Measurements from ENCODE around the gene MSANTD1. TPM values are rescaled to one million over a fixed set of nuclear protein-coding genes. Genes with fewer than 3 reads are reported as not detected.

Gene MSANTD1
- total RNA-seq, 3 donors from 2014 or later (not counting 1 experiment from before 2014, with no cell fraction given), result 0.54 to 2.2 (median 1.8) TPM

- H3K36me3 ChIP-seq (ENCODE audit: control insufficient read depth, insufficient read depth, low read length), result no peaks in the 10 kb centered on the region
- H3K4me1 ChIP-seq (ENCODE audit: control insufficient read depth, insufficient read depth, low read length), result peaks cover 23% of the 10 kb centered on the region
- Mint-ChIP-seq H3K36me3 (no peaks in the 10 kb centered on the region), H3K4me1 (peaks cover 21 to 28% of the 10 kb centered on the region in 2 donors), H3K27me3 (ENCODE audit: low read depth in 2 of 2) (peaks cover 14% of the 10 kb centered on the region in 2 donors), H3K9me3 (no peaks in the 10 kb centered on the region), H3K4me3 (peak overlapping the region; percentile 91), H3K27ac (peak overlapping the region; percentile 31 to 77)
- TF ChIP-seq CTCF (IDR thresholded peaks at IDR 0.05), result no peak
- DNase-seq (no peak), ATAC-seq (no peak)
- H3K27ac ChIP-seq (ENCODE audit: low read length), result no peak overlapping the region
- H3K27me3 ChIP-seq (ENCODE audit: control insufficient read depth, insufficient read depth, low read length), result peaks cover 13% of the 10 kb centered on the region
- intact Hi-C loops (cut with micrococcal nuclease), result no loop called here
- peak overlapping the region; percentile 82 for H3K4me3 ChIP-seq (ENCODE audit: low read length)
- WGBS (ENCODE audit: insufficient coverage), result 68% methylated on average over 24 of the region's 24 CpGs
- H3K9me3 ChIP-seq (ENCODE audit: control insufficient read depth, insufficient read depth, low read length), result no peaks in the 10 kb centered on the region
Measured at GRCh38 chr4:3291411-3291968, 42.5 kb downstream of the MSANTD1 start.

- Histone ChIP-seq H3K27ac (ENCODE audit: low read length) (peak overlapping the region; percentile 7), H3K27me3 (ENCODE audit: control insufficient read depth, insufficient read depth, low read length) (peaks cover 12% of the 10 kb centered on the region), H3K4me1 (ENCODE audit: control insufficient read depth, insufficient read depth, low read length) (peaks cover 19% of the 10 kb centered on the region), H3K9me3 (ENCODE audit: control insufficient read depth, insufficient read depth, low read length) (no peaks in the 10 kb centered on the region), H3K4me3 (ENCODE audit: low read length) (peak overlapping the region; percentile 82), H3K36me3 (ENCODE audit: control insufficient read depth, insufficient read depth, low read length) (no peaks in the 10 kb centered on the region)
- H3K36me3 Mint-ChIP-seq, result no peaks in the 10 kb centered on the region
- H3K4me1 Mint-ChIP-seq, result peaks cover 21 to 28% of the 10 kb centered on the region in 2 donors
- TF ChIP-seq CTCF (IDR thresholded peaks at IDR 0.05), result no peak
- peaks cover 8 to 10% of the 10 kb centered on the region in 2 donors for H3K27me3 Mint-ChIP-seq (ENCODE audit: low read depth in 2 of 2)
- intact Hi-C loops (cut with micrococcal nuclease), result no loop called here
- H3K9me3 Mint-ChIP-seq, result no peaks in the 10 kb centered on the region
- peak overlapping the region; percentile 91 for H3K4me3 Mint-ChIP-seq
- ATAC-seq (peak; percentile 34 to 52 (median 42)), DNase-seq (peak; percentile 43 to 50)
- peak overlapping the region; percentile 31 to 77 for H3K27ac Mint-ChIP-seq
- under 1% methylated on average over 60 of the region's 60 CpGs for WGBS (ENCODE audit: insufficient coverage)
Measured at GRCh38 chr4:3291969-3292570, 43.1 kb downstream of the MSANTD1 start.

GRCh38 chr4:3292571-3293400 lies 43.8 kb downstream of the MSANTD1 start, which contains the start of gene RGS12:
RGS12 (plus strand) TSS chr4:3293021; CDS start chr4:3316171, 23,150 bp downstream.
- H3K27me3 Mint-ChIP-seq (ENCODE audit: low read depth in 2 of 2), result peaks cover 6 to 13% of the 10 kb centered on the region in 2 donors
- no peak for TF ChIP-seq CTCF (IDR thresholded peaks at IDR 0.05)
- intact Hi-C loops (cut with micrococcal nuclease), result no loop called here

More at GRCh38 chr4:3292571-3293400, 43.8 kb downstream of the MSANTD1 start, which contains the start of gene RGS12:
- H3K27me3 ChIP-seq (ENCODE audit: control insufficient read depth, insufficient read depth, low read length), result peaks cover 9% of the 10 kb centered on the region
- H3K9me3 ChIP-seq (ENCODE audit: control insufficient read depth, insufficient read depth, low read length), result no peaks in the 10 kb centered on the region
- DNase-seq (peak; percentile 66 to 88), ATAC-seq (peak; percentile 82 to 90 (median 84))
- Mint-ChIP-seq H3K36me3 (no peaks in the 10 kb centered on the region), H3K4me1 (peaks cover 21 to 28% of the 10 kb centered on the region in 2 donors), H3K4me3 (peak within 1 kb of the TSS; percentile 91), H3K27ac (peak within 1 kb of the TSS; percentile 31 to 77), H3K9me3 (no peaks in the 10 kb centered on the region)
- peak within 1 kb of the TSS; percentile 7 for H3K27ac ChIP-seq (ENCODE audit: low read length)
- H3K36me3 ChIP-seq (ENCODE audit: control insufficient read depth, insufficient read depth, low read length), result no peaks in the 10 kb centered on the region
- H3K4me1 ChIP-seq (ENCODE audit: control insufficient read depth, insufficient read depth, low read length), result peaks cover 19% of the 10 kb centered on the region
- H3K4me3 ChIP-seq (ENCODE audit: low read length), result peak within 1 kb of the TSS; percentile 82
- under 1% methylated on average over 116 of the region's 121 CpGs for WGBS (ENCODE audit: insufficient coverage)
